Eye (tissue), 1 donor: ENCODE data around the gene OR8A1.

Source experiments
- DNase-seq: peaks from one replicate; pipeline ENCODE4 v3.0.0-alpha.2; 2015

The OR8A1 gene

DNA sequence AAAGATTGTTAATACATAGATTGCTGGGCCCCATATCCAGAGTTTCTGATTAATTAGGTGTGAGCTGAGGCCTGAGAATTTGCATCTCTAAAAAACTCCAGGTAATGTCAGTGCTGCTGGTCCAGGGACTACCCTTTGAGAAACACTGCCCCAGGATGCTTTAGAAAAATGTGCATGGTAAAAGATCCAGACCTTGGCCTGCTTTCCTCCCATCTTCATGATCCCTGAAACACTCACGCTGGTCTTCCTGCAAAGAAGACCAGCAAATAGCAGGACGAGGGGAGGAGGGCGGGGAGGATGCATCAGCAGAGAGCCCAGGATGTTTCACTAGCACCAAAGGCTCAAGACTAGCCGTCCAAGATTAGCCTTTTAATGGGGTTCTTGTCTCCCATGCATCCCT, at the start of gene OR8A1:
Gene OR8A1, plus strand, starts transcription at position 301 of the 400 bp plus-strand sequence. CDS start 123 bp downstream, outside the sequence.
- no peak for DNase-seq

DNA sequence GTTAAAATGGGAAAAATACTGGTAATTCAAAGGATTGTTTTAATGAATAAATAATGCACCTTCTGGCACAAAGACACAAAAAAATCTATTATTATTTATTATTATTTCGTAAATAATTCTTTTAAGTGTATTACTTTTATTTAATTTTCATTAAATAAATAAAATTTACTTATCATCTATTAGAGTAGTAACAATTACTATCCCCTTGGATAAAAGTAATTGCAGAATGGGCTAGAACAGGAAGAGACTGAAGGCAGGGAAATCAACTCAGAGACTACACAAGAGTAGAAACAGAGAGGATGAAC, 49.3 kb upstream of the OR8A1 start:
- no peak for DNase-seq

DNA sequence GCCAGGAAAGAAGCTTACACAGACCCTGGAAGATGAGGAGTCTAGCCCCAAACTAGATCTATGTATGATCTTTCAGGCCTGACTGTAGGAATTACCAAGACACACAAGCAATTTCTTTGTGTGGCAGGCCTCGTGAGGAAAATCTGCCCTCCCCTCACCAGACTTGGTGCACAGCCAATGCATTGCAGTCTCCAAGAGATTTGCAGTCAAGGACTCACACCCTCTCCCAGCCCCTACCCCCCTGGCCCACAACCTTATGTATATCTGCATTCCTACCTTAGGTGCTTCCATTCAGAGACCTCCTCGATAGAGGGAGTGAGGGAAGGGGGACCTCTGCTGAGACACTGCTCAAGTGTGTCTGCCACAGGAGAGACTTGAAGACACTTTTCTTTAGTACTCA, 36.2 kb upstream of the OR8A1 start:
- DNase-seq, result peak; percentile 50

DNA sequence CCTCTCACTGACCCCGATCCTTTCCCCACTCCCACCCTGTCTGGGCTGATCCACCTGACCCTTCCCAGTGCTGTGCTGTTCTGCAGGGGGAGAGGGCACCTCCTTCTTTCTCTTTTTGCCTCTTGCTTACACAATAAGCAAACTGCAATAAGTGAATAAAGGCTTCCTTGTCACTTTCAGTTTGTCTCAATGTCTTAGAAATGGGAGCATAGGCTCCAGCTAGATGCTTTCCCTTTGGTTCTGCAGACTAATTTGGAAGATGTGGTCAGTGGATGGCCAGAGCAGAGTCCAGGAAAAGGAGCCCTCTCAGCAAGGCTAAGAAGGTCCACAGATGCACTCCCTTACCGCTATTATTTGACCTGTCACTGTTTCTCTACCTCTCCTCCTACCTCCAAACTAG, 35.7 kb upstream of the OR8A1 start:
- peak; percentile 89 for DNase-seq

DNA sequence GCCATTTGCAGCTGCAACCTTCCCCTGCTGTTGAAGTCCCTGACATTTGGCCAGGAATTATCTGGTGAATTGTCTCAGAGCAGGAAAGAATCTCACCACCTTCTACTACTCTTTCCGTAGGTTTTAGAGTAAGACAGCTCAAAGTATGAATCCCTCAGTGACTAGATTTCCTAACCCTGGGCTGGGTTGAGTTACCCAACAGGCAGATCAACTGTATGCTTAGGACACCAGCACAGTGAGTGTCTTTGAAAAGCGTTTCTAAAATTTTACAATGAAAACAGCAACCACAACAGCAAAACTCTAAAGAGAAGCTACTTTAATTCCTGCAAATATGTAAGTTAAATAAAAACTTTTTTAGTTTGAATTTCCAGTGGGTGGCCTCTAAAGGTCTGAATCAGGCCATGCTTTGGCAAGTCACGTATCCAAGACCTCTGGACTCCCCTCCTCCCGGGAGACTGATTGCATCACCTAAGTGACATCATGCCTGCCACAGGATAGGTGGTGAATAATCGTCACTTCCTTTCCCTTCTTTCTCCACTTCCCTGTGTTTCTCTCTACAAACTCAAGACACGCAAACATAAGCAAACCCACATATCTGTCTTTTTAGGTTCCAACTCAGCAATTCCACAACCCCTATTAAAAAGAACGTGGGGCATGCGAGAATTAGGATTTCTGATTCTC, 34.1 kb upstream of the OR8A1 start:
- no peak for DNase-seq

DNA sequence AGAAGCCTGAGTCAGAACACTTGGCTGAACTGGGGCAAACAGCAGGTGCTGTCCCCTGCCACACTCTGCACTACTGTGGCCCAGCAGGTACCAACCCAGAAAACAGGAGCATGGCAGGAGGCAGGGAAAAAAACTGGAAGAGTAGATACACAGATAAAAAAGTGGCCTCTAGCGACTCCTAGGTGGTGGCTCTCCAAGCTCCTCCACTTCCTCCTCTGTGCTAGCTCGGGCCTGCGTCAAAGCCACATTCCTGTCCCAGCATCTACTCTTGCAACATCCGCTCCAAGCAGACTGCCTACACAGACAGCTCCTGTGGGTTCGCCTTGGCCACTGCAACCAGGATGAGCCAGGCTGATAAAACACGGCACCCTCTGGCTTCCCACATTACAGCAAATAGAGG, 33.3 kb upstream of the OR8A1 start:
- DNase-seq, result no peak

DNA sequence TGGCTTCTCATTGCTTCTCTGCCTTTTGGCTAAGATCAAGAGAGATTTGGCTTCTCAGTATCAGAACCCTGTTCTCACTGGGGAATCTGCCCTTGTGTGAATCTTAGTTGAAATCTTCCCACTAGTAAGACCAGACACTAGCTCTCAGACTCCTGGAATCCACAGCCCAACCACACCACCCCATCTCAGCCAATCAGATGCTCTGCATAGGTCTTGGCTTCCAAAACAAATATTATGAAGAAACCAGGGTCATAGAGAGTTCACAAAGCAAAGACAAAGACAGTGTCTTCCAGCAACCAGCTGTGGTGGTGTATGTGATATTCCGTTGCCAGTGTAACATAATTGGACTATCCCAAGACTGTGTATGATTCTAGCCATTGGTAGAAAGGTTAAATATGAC, 31.8 kb upstream of the OR8A1 start:
- DNase-seq, result peak; percentile 72

DNA sequence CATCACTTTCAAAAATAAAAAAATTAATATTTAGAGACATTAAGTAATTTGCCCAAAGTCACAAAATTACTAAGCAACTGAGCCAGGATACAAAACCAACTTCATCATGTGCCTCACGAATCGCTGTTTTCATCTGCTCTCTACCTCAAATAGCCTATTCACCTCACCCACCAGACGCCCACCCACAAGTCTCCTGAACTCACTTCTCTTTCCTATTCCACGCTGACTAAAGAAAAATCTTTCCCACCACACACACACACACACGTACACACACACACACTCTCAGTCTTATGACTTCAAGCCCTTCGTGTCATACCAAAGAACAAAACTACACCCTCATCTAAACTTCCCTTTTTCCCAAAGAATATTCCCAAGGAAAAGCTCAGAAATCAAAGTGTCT, 28.6 kb upstream of the OR8A1 start:
- no peak for DNase-seq

DNA sequence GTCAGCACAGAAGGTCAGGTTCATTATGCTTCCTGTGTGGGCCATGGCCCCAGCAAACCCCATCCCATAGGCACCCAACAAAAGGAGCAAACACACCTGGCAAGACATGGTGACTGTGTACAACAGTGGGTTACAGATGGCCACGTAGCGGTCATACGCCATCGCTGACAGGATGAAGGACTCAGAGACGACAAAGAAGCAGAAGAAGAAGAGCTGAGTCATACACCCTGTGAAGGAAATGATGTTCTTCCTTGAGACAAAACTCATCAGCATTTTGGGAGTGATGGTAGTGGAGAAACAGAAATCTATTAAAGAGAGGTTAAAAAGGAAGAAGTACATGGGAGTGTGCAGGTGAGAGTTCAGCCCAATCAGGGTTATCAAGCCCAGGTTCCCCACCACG, 26.7 kb upstream of the OR8A1 start:
- DNase-seq, result no peak

DNA sequence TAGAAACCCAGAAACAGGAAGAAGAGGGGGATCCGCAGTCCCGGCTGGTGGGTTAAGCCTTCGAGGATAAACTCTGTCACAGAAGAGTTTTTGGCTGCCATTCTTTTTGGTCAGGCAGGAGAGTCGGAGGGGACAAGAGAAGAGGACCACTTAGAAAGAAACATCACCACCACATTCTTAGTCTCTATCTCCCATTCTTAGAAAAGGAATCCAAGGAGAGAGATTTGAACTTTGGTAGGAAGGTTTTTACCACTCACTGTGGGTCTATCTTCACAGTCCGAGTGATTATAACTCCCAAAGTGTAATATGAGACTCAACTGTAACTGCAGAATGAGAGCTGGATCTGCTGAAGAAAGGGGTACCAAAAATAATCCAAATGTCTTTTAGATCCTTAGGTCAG, 26.2 kb upstream of the OR8A1 start, which contains the start of gene OR8B12:
Gene OR8B12, minus strand, starts transcription at position 101 of the 400 bp plus-strand sequence. Its CDS starts 0 bp downstream, at position 101.
- DNase-seq, result no peak

DNA sequence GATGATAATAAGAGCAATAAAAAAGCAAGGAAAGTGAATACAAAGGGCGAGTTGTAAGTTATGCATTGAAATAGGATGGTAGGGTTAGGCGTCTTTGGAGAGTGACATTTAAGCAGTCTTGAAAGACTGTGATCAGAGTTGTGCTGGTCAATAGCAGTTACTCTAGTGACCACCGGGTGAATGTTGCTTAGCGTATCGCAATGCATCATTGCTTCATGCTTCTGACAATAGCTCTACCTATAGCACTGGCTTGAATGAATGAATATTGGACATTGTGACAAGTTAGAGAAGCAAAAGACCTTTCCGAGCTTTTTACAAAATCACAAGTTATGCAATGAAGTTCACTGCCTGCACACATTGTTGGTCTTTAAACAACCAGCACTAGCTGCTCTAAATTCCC, 18.6 kb upstream of the OR8A1 start:
- DNase-seq, result no peak

DNA sequence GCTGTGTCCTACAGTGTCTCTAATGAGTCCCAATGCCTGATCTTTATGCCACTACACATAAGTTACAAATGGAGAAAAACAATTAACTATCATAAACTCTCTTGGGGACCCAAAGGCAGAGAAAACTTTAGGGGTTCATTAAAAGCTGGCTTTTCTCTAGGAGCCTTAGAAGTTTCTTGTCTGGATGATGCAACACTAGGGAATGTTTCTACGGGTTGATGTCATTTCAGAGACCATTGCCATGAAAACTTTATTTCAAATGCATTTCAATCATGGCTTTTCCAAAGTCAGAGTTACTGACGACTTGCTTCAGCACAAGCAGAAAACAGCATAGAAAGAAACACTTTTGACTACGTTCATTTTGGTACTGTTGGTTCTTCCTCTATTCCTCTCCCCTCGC, 17.8 kb upstream of the OR8A1 start:
- no peak for DNase-seq

DNA sequence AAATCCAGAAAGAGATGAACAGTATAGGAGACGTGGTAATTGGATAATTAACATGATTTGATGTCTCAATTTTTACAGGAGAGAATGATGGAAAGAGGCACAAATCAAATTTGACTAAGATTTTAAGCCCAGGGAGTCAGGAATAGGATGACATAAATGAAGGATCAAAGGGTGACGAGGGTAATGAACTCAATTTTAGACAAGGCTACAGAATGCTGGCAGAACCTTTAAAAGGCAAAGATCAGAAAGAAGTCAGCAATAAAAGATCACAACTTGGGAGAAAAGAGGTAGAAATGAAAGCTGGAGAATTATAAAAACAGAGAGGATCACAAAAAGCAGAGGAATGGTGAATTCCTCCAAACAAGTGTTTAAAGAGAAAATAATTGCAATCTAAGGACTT, 13.0 kb upstream of the OR8A1 start:
- no peak for DNase-seq

DNA sequence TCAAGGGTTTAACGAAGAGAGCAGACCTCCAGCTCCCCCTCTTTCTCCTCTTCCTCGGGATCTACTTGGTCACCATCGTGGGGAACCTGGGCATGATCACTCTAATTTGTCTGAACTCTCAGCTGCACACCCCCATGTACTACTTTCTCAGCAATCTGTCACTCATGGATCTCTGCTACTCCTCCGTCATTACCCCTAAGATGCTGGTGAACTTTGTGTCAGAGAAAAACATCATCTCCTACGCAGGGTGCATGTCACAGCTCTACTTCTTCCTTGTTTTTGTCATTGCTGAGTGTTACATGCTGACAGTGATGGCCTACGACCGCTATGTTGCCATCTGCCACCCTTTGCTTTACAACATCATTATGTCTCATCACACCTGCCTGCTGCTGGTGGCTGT, 363 bp downstream of the OR8A1 start:
- no peak for DNase-seq

DNA sequence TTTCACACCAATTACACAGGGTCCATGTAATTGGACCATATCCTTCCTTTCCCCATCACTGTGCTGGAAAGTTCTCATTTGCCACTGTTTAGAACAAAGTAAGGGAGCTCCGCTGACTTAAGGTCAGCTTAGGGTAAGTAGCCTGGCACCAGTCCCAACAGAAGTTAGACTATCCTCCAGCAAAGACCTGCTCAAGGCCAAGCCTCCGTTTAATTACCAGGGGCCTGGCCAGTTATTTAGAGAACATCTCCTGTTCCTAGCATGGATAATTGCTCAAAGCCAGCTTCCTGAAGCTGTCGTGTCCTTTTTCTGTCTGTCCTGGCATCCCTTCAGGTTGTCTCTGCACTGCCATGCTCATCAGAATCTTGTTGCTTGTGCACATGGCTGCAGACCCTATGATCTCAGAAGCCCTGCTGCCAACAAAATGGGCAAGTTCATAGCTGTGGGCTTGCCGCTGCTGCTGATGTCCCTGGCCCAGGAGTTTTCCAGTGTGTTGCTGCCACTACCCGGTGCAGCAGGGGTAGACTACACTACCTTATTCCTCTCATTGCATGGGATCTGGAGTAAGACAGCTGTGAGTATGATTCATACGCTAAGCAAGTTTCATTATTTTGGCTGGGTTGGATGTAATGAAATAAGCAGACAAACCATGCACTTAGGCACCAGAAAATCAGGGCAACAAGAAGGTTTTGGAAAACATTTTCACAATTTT, 8.1 kb downstream of the OR8A1 start:
- DNase-seq, result no peak

DNA sequence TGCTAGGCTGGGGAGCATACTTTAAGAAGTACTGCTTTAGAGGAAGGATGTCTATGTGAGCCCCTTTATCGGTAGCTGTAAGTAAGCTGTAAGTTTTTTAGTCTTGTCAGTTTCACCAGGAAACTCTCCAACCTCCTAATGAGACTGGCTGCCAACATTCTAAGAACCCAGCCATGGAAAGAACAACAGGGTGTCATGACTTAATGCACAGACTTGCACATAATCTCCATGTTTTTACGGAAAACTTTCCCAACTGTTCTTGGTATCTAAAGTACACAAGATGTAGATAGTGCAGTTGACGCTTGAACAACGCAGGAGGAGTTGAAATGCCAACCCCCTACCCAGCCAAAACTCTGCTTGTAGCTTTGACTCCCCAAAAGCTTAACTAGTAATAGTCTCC, 9.0 kb downstream of the OR8A1 start:
- DNase-seq, result no peak

DNA sequence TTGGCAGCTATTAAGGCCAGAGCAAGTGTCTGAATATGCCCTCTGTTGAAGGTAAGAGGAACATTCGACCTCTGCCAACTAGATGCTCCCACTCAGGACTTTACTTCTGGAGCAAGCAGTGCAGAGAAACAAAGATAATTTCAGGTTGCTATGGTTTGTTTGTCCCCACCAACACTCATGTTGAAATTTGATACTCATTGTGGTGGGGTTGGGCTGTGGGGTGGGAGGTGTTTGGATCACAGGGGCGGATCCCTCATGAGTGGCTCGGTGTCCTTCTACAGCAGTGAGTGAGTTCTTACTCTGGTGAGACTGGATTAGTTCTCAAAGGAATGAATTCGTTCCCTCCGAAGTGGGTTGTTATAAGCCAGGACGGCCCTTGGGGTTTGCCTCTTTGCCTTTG, 12.0 kb downstream of the OR8A1 start:
- no peak for DNase-seq

DNA sequence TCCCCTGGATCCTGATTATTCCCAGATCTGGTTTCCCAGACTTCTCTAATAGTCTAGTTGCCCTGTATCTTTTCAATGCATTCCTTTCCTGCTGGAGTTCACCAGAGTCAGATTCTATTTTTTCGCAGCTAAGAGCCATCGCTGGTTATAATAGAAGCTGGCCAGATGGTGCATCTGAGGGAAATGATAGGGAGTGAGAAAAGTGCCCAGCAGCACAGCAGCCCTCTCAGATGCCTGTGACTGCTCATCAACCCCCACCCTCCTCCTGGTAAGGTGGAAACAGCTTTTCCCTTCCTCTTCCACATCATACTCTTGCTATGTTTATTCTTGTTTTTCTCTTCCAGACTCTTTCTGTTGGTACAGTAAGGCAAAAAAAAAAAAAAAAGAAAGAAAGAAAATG, 12.8 kb downstream of the OR8A1 start:
- DNase-seq, result no peak

DNA sequence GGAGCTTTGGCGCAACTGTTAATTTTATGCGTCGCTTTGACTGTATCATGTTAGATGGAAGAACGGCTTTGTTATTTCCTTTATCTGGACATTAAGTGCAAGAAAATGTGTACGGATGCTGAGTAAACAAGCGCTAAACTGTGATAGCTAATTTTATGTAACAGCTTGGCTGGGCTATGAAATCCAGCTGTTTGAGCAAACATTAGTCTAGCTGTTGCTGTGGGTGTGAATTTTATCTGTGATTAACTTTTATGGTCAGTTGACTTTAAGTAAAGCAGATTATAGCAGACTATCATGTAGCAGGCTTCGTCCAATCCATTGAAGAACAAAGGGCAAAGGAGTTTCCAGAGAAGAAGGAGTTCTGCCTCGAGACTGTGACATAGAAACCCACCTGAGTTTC, 14.0 kb downstream of the OR8A1 start:
- no peak for DNase-seq

DNA sequence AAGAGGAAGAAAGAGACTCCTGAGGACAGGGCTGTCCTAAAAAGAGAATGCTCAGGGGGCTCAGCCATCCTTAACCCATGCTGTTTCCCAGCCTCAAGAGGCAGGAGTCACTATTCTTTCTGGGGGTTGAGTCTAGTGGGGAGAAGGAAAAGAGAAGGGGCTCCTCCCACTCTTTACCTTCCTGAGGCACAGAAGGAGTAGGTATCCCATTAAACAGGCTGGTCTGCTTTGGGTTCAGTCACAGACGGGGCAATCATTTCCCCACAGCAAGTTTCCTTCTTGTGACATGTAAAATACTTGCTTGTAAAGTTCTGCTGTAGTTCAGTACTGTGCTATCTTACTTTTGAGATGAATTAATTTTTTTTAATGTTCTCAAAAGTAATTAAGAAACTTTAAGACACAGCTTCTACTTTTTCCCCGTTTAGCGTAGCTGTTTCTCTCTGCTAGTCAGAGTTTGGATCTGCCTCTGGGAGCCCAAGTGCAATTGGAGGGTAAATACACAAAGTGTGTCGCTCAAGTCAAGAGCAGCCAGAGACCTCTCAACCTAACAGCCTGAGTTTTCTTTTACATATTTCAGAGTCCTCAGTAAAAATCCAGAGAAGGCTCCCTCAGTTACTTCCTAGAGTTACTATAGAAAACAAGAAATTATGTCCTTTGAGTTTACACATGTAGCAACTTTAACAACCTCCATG, 15.0 kb downstream of the OR8A1 start:
- no peak for DNase-seq

DNA sequence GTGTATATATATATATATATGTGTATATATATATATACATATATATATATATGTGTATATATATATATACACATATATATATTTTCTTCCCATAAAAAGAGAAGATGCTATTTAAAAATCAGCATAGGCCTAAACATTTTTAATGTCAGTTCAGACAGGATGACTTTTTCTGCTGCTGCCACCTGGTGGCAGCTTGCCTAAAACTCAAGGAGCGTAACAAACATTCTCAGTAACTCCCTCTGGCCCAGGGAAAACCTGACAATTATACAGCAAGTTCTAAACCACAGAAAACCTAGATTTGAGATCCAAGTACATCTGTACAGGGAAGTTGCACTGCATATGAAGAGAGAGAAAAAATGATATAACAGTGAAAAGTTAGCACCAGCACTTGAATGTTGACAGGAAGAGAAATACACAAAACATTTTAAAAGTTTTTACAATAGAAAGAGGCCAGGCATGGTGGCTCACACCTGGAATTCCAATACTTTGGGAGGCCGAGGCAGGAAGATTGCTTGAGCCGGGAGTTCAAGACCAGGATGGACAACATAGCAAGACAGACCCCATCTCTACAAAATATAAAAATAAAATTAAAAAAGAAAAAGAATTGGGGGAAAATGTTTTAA, 16.6 kb downstream of the OR8A1 start:
- peak; percentile 86 for DNase-seq

DNA sequence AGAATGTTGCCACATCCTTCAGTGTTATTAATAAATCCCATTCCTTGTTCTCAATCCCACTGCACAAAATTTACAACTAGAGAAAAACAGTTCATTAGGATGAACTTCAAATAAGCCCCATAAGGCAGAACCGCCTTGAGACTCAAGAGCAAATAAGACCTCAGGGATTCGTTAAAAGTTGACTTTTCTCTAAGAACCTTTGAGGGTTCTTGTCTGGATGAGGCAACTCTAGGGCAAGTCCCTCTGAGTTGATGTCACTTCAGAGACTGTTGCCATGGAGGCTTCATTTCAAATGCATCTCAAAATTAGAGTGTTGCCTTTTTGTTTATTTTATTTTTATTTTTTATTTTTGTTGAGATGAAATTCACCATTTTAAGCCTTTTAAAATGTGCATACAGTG, 21.6 kb downstream of the OR8A1 start:
- DNase-seq, result no peak

DNA sequence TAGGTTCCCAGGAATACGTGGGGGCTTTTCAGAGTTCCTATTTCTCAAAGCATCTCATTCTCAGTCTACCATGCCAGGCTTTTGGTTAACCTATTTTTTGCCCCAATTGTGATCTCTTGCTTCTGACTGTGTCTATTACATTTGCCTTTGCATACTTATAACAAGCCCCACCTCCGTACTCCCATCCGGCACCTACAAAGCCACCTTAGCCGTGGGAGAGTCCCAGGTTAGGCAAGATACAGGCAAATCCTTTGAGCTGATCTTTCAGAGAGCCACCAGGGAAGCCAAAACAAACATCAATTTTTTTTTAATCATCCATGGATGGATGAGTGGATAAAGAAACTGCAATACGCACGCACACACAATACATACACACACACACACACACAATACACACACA, 22.8 kb downstream of the OR8A1 start:
- DNase-seq, result no peak

DNA sequence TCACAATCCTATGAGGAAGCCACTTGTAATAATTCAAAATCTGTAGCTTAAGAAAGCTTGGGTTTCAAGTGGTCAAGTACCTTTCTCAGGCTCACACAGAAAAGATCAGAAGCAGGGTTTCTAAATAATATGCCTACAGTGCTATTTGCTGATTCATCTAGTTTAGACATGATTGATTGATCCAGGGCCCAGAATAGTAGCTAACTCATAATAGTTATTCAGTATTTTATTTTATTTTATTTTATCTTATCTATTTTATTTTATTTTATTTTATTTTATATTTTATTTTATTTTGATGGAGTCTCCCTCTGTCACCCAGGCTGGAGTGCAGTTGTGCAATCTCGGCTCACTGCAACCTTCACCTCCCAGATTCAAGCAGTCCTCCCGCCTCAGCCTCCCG, 25.5 kb downstream of the OR8A1 start:
- no peak for DNase-seq
